ENCODE data around the gene MALT1. TPM values are rescaled to one million over a fixed set of nuclear protein-coding genes. Genes with fewer than 3 reads are reported as not detected.

The MALT1 gene
- total RNA-seq, 5 donors from 2014 or later (not counting 1 experiment from before 2014, with no cell fraction given): 54.5 to 83.2 (median 69.5) TPM

DNA sequence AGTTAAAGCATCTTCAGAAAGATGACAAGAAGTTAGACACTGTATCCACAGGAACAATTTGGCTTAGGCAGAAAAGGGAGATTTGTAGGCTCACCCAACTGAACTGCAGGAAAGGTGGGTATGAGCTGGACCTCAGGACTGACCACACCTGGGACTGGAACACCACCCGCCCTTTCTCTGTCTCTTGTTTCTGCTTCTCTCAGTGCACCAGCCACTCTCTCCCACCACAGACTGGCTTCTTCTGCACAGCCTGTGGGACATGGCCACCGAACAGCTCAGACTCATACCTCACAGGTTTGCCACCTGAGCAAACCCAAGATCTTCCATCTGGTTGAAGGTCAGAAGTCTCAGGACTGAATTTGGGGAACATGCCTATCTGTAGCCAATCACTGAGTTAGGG is 14.2 kb upstream of the MALT1 start:
- H3K9me3 Mint-ChIP-seq: peaks cover 5 to 23% (median 9%) of the 10 kb centered on the region in 3 donors
- Histone ChIP-seq H3K4me1 (ENCODE audit: control insufficient read depth in 1 of 2, extremely low read depth in 1 of 2, insufficient read depth in 2 of 2, low read length in 2 of 2) (peaks cover 22 to 36% of the 10 kb centered on the region in 2 experiments), H3K4me3 (ENCODE audit: control insufficient read depth in 1 of 2, extremely low read depth in 1 of 2, low read length in 1 of 2) (no peak overlapping the region), H3K9me3 (no peaks in the 10 kb centered on the region), H3K27ac (ENCODE audit: low read length) (peak overlapping the region; percentile 75), H3K27me3 (replicated peaks in 1 of 2; ENCODE audit: control insufficient read depth in 2 of 2, extremely low read depth in 1 of 2, insufficient read depth in 2 of 2, low read length in 1 of 2) (no peaks in the 10 kb centered on the region), H3K36me3 (ENCODE audit: control insufficient read depth in 2 of 2, extremely low read depth in 1 of 2, insufficient read depth in 1 of 2, low read length in 1 of 2) (no peaks in the 10 kb centered on the region)
- peaks cover 11% of the 10 kb centered on the region for H3K36me3 Mint-ChIP-seq
- CTCF ChIA-PET: no interaction called here
- POLR2A ChIA-PET: interaction anchor here in 1 of 2 donors (3.1 kb wide), 1 partner anchor 15 kb away, joined by 19 read pairs; the partner anchor contains the start of gene MALT1
- no peaks in the 10 kb centered on the region for H3K27me3 Mint-ChIP-seq
- 100% methylated on average over 2 of the region's 2 CpGs for WGBS (ENCODE audit: insufficient coverage)
- DNase-seq (no peak), ATAC-seq (replicated peaks in 1 of 4) (no peak)
- peak overlapping the region in 1 of 3 donors; percentile 71 for H3K4me3 Mint-ChIP-seq
- peak overlapping the region; percentile 23 to 94 for H3K27ac Mint-ChIP-seq
- peaks cover 70 to 85% (median 74%) of the 10 kb centered on the region in 3 donors for H3K4me1 Mint-ChIP-seq

DNA sequence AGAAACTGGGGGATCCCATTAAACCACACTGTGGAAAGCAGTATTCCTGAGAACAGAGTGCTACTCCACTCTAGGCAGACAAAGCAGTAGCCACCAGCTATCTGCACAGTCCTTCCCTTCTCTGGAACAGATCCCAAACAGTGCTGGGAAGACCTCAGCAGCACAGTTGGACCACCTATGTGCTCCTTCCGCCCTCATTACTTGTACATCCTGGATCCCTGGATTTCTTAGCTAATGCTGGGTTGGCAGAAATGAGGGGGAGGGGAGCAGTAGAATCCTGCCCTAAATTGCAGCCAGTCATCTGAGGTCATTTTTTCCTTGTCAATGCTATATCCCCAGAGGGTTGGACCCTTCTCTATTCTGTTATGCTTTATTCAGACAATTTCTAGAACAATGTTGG is 13.8 kb upstream of the MALT1 start:
- Mint-ChIP-seq H3K27ac (peak overlapping the region; percentile 88 to 94), H3K36me3 (peaks cover 11% of the 10 kb centered on the region), H3K4me1 (peaks cover 72 to 85% (median 73%) of the 10 kb centered on the region in 3 donors), H3K4me3 (peak overlapping the region; percentile 60 to 71 (median 67)), H3K27me3 (no peaks in the 10 kb centered on the region), H3K9me3 (peaks cover 5 to 23% (median 9%) of the 10 kb centered on the region in 3 donors)
- CTCF ChIA-PET: interaction anchor here in 1 of 2 donors (1.1 to 1.3 kb wide), 2 partner anchors 19 to 106 kb away, joined by 3 read pairs; no protein-coding TSS in a partner anchor
- peaks cover 22 to 35% of the 10 kb centered on the region in 2 experiments for H3K4me1 ChIP-seq (ENCODE audit: control insufficient read depth in 1 of 2, extremely low read depth in 1 of 2, insufficient read depth in 2 of 2, low read length in 2 of 2)
- H3K4me3 ChIP-seq (ENCODE audit: control insufficient read depth in 1 of 2, extremely low read depth in 1 of 2, low read length in 1 of 2): no peak overlapping the region
- no peaks in the 10 kb centered on the region for H3K36me3 ChIP-seq (ENCODE audit: control insufficient read depth in 2 of 2, extremely low read depth in 1 of 2, insufficient read depth in 1 of 2, low read length in 1 of 2)
- no peaks in the 10 kb centered on the region for H3K27me3 ChIP-seq (replicated peaks in 1 of 2; ENCODE audit: control insufficient read depth in 2 of 2, extremely low read depth in 1 of 2, insufficient read depth in 2 of 2, low read length in 1 of 2)
- no CpG with 5 or more reads among the region's 1 CpG for WGBS (ENCODE audit: insufficient coverage)
- peak overlapping the region; percentile 75 for H3K27ac ChIP-seq (ENCODE audit: low read length)
- ATAC-seq (replicated peaks in 1 of 4) (no peak), DNase-seq (no peak)
- POLR2A ChIA-PET: interaction anchor here (0.6 to 3.1 kb wide), 2 partner anchors 14 to 18 kb away, joined by 3 to 19 read pairs; partner anchors contain the start of gene MALT1 (in 1 of the 2)
- H3K9me3 ChIP-seq: no peaks in the 10 kb centered on the region

DNA sequence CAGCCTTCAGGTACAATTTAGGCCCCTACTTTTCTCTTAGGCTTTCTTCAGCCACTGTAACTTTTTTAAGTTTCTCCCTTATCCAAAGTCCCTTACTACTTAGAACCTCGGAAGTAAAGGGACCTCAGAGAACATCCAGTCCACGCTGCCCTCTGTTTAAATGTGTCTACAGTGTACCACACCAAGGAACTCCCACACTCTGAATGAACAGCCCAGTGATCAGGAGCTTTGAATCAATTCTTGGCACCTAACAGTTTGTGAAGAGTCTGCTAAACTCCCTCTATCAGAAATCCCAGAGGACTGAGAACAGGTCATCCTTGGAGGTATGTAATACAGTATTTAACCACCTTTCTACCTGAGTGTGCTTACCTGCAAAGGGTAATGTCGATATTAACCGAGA is 11.6 kb upstream of the MALT1 start:
- Mint-ChIP-seq H3K9me3 (peaks cover 5 to 7% (median 5%) of the 10 kb centered on the region in 3 donors), H3K4me1 (peaks cover 53 to 71% (median 56%) of the 10 kb centered on the region in 3 donors), H3K27me3 (no peaks in the 10 kb centered on the region), H3K4me3 (peak overlapping the region; percentile 28 to 71 (median 44)), H3K27ac (peak overlapping the region; percentile 74 to 88), H3K36me3 (peaks cover 11% of the 10 kb centered on the region)
- WGBS (ENCODE audit: insufficient coverage): 100% methylated on average over 1 of the region's 4 CpGs
- Histone ChIP-seq H3K36me3 (ENCODE audit: control insufficient read depth in 2 of 2, extremely low read depth in 1 of 2, insufficient read depth in 1 of 2, low read length in 1 of 2) (no peaks in the 10 kb centered on the region), H3K4me3 (ENCODE audit: control insufficient read depth in 1 of 2, extremely low read depth in 1 of 2, low read length in 1 of 2) (peak overlapping the region in 1 of 2 donors; percentile 6), H3K27me3 (replicated peaks in 1 of 2; ENCODE audit: control insufficient read depth in 2 of 2, extremely low read depth in 1 of 2, insufficient read depth in 2 of 2, low read length in 1 of 2) (no peaks in the 10 kb centered on the region), H3K4me1 (ENCODE audit: control insufficient read depth in 1 of 2, extremely low read depth in 1 of 2, insufficient read depth in 2 of 2, low read length in 2 of 2) (peaks cover 22 to 35% of the 10 kb centered on the region in 2 experiments), H3K27ac (ENCODE audit: low read length) (no peak overlapping the region), H3K9me3 (no peaks in the 10 kb centered on the region)
- no peak for DNase-seq
- ChIA-PET CTCF (interaction anchor here (0.6 to 1.8 kb wide), 6 partner anchors 11 to 195 kb away, joined by 3 to 16 read pairs (median 3); partner anchors contain the start of gene MALT1 (in 1 of the 2)), POLR2A (interaction anchor here in 1 of 2 donors (0.5 to 3.1 kb wide), 2 partner anchors 12 to 29 kb away, joined by 9 to 19 read pairs; partner anchors contain the start of gene MALT1)
- ATAC-seq (replicated peaks in 1 of 4): no peak

DNA sequence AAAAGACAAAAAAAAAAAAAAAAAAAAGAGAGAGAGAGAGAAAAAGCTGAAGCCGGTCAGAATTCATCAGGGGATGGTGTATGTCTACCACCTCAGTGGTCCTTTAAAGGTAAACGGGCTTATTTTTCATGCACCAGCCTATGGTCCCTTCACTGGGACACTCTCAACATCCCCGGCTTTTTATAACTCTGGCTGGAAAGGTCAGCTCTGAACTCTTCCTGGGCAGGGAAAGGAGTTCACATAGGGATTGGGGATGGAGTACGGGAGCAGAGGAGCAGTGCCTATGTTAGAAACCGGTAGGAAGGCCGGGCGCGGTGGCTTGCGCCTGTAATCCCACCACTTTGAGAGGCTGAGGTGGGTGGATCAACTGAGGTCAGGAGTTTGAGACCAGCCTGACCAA is 10.3 kb upstream of the MALT1 start:
- no peaks in the 10 kb centered on the region for H3K9me3 Mint-ChIP-seq
- H3K4me1 ChIP-seq (ENCODE audit: control insufficient read depth in 1 of 2, extremely low read depth in 1 of 2, insufficient read depth in 2 of 2, low read length in 2 of 2): peaks cover 22 to 35% of the 10 kb centered on the region in 2 experiments
- peaks cover 46 to 68% (median 56%) of the 10 kb centered on the region in 3 donors for H3K4me1 Mint-ChIP-seq
- DNase-seq (no peak), ATAC-seq (replicated peaks in 1 of 4) (no peak)
- no peak overlapping the region for H3K4me3 Mint-ChIP-seq
- H3K27me3 ChIP-seq (replicated peaks in 1 of 2; ENCODE audit: control insufficient read depth in 2 of 2, extremely low read depth in 1 of 2, insufficient read depth in 2 of 2, low read length in 1 of 2): no peaks in the 10 kb centered on the region
- H3K4me3 ChIP-seq (ENCODE audit: control insufficient read depth in 1 of 2, extremely low read depth in 1 of 2, low read length in 1 of 2): no peak overlapping the region
- ChIA-PET CTCF (interaction anchor here in 1 of 2 donors (0.6 kb wide), 1 partner anchor 615 kb away, joined by 3 read pairs; no protein-coding TSS in a partner anchor), POLR2A (interaction anchor here (0.5 to 0.9 kb wide), 3 partner anchors 11 to 103 kb away, joined by 4 to 9 read pairs (median 5); partner anchors contain the start of gene MALT1 (in 1 of the 2))
- no peaks in the 10 kb centered on the region for H3K36me3 ChIP-seq (ENCODE audit: control insufficient read depth in 2 of 2, extremely low read depth in 1 of 2, insufficient read depth in 1 of 2, low read length in 1 of 2)
- H3K27ac ChIP-seq (ENCODE audit: low read length): no peak overlapping the region
- no peak overlapping the region for H3K27ac Mint-ChIP-seq
- 100% methylated on average over 2 of the region's 9 CpGs for WGBS (ENCODE audit: insufficient coverage)
- H3K36me3 Mint-ChIP-seq: peaks cover 14% of the 10 kb centered on the region
- H3K27me3 Mint-ChIP-seq: no peaks in the 10 kb centered on the region
- no peaks in the 10 kb centered on the region for H3K9me3 ChIP-seq

DNA sequence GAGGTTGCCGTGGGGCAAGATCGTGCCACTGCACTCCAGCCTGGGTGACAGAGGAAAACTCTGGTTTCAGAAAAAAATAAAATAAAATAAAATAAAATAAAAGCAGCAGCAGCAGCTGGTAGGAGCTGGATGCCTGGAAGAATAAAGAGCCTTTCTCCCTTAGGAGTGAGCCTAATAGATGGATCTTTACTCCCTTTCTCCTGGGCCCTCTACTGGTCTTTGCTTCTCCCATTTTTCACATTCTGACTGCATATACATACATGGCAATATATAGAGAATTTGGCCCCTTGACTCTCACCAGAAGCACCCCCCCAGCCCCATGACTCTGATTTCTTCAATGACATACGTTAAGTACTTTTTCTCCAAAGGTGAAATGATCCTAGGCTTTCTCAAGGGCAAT is 9.8 kb upstream of the MALT1 start:
- H3K9me3 Mint-ChIP-seq: no peaks in the 10 kb centered on the region
- DNase-seq: no peak
- no peak overlapping the region for H3K27ac ChIP-seq (ENCODE audit: low read length)
- no peak overlapping the region for H3K4me3 ChIP-seq (ENCODE audit: control insufficient read depth in 1 of 2, extremely low read depth in 1 of 2, low read length in 1 of 2)
- ChIA-PET CTCF (interaction anchor here in 1 of 2 donors (0.6 kb wide), 1 partner anchor 615 kb away, joined by 3 read pairs; no protein-coding TSS in a partner anchor), POLR2A (interaction anchor here in 1 of 2 donors (0.6 kb wide), 1 partner anchor 34 kb away, joined by 9 read pairs; no protein-coding TSS in a partner anchor)
- no peaks in the 10 kb centered on the region for H3K9me3 ChIP-seq
- ATAC-seq (replicated peaks in 1 of 4): no peak
- no peak overlapping the region for H3K27ac Mint-ChIP-seq
- H3K4me1 ChIP-seq (ENCODE audit: control insufficient read depth in 1 of 2, extremely low read depth in 1 of 2, insufficient read depth in 2 of 2, low read length in 2 of 2): peaks cover 22 to 34% of the 10 kb centered on the region in 2 experiments
- H3K27me3 ChIP-seq (replicated peaks in 1 of 2; ENCODE audit: control insufficient read depth in 2 of 2, extremely low read depth in 1 of 2, insufficient read depth in 2 of 2, low read length in 1 of 2): no peaks in the 10 kb centered on the region
- H3K36me3 Mint-ChIP-seq: peaks cover 13% of the 10 kb centered on the region
- no peak overlapping the region for H3K4me3 Mint-ChIP-seq
- H3K4me1 Mint-ChIP-seq: peaks cover 46 to 64% (median 52%) of the 10 kb centered on the region in 3 donors
- no peaks in the 10 kb centered on the region for H3K36me3 ChIP-seq (ENCODE audit: control insufficient read depth in 2 of 2, extremely low read depth in 1 of 2, insufficient read depth in 1 of 2, low read length in 1 of 2)
- no peaks in the 10 kb centered on the region for H3K27me3 Mint-ChIP-seq
- WGBS (ENCODE audit: insufficient coverage): 100% methylated on average over 1 of the region's 3 CpGs

DNA sequence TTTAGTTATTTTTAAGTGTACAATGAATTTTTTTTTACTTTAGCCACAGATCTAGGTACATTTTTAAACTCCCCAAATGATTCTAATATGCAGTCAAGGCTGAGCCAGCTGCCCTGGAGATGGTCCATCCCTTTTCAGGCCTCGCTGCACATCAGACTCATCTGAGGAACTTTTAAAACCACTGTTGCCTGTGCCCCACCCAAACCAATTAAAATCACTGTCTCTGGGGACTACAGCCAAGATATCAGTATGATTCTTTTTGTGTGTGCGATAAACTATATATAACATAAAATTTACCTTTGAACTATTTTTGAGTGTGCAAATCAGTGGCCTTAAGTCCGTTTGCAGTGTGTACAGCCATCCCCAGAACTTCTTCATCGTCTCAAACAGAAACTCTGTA is 9.1 kb upstream of the MALT1 start:
- POLR2A ChIA-PET: no interaction called here

More for the DNA sequence above, 9.1 kb upstream of the MALT1 start:
- no peaks in the 10 kb centered on the region for H3K9me3 Mint-ChIP-seq
- ATAC-seq (replicated peaks in 1 of 4): no peak
- no peak overlapping the region for H3K27ac Mint-ChIP-seq
- H3K4me3 Mint-ChIP-seq: no peak overlapping the region
- Histone ChIP-seq H3K27ac (ENCODE audit: low read length) (no peak overlapping the region), H3K9me3 (no peaks in the 10 kb centered on the region), H3K4me1 (ENCODE audit: control insufficient read depth in 1 of 2, extremely low read depth in 1 of 2, insufficient read depth in 2 of 2, low read length in 2 of 2) (peaks cover 20 to 31% of the 10 kb centered on the region in 2 experiments), H3K4me3 (ENCODE audit: control insufficient read depth in 1 of 2, extremely low read depth in 1 of 2, low read length in 1 of 2) (no peak overlapping the region), H3K27me3 (replicated peaks in 1 of 2; ENCODE audit: control insufficient read depth in 2 of 2, extremely low read depth in 1 of 2, insufficient read depth in 2 of 2, low read length in 1 of 2) (no peaks in the 10 kb centered on the region), H3K36me3 (ENCODE audit: control insufficient read depth in 2 of 2, extremely low read depth in 1 of 2, insufficient read depth in 1 of 2, low read length in 1 of 2) (no peaks in the 10 kb centered on the region)
- no peak for DNase-seq
- 100% methylated on average over 2 of the region's 4 CpGs for WGBS (ENCODE audit: insufficient coverage)
- no peaks in the 10 kb centered on the region for H3K27me3 Mint-ChIP-seq
- CTCF ChIA-PET: no interaction called here
- peaks cover 10% of the 10 kb centered on the region for H3K36me3 Mint-ChIP-seq
- H3K4me1 Mint-ChIP-seq: peaks cover 43 to 57% (median 47%) of the 10 kb centered on the region in 3 donors
